Measurements from ENCODE around the gene BFSP2. TPM values are rescaled to one million over a fixed set of nuclear protein-coding genes. Genes with fewer than 3 reads are reported as not detected.
A peak's percentile ranks its signal among the peaks of the same experiment; 100 is the strongest.
"Not testable (repeated sequence)": the region's sequence is repeated elsewhere in the genome, so short reads cannot be mapped to it uniquely, and the experiment has no call there.

The BFSP2 gene
- total and polyA plus RNA-seq, 2 experiments from 2014 or later = not detected

DNA sequence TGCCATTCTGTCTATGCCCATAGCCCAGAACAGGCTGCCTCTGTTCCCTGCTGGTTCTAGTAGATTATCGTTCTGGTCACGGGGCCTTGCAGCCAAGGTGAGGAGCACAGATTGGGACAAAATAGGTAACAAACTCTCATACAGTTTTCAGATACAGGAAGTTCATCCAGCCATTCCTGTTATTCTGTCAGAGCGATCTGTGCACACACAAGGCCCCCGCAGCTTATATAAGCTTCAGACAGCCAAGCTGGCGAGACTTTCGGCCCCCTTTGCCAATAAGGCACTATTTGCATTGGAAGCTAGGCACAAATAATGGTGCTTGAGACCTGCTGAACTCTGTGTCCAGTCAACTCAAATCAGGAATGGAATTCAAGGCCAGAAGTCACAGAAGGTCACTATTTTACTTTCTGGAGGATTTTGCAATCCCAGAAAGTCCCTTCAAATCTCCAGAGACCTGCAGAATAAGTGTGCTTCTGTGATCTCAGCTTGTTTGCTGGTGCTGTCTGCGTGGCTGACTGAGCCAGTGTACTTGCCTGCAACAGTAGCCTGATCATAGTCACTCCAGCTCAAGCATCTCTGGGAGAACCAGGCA, 69.4 kb downstream of the BFSP2 start:
- Histone ChIP-seq H3K4me2 (ENCODE audit: unreplicated experiment) (no peak overlapping the region), H3K4me3 (no peak overlapping the region), H3K4me1 (ENCODE audit: insufficient read depth) (no peaks in the 10 kb centered on the region), H2AFZ (no peak overlapping the region), H3K79me2 (ENCODE audit: insufficient read depth) (no peaks in the 10 kb centered on the region), H3K27ac (no peak overlapping the region), H3K36me3 (ENCODE audit: low read depth) (no peaks in the 10 kb centered on the region), H3K27me3 (replicated peaks; ENCODE audit: insufficient read depth) (no peaks in the 10 kb centered on the region), H3F3A (ENCODE audit: insufficient read depth) (no peaks in the 10 kb centered on the region), H3K9me2 (ENCODE audit: insufficient read depth) (no peaks in the 10 kb centered on the region), H3K9me3 (ENCODE audit: low read depth) (no peaks in the 10 kb centered on the region), H4K20me1 (ENCODE audit: insufficient read depth) (no peaks in the 10 kb centered on the region), H3K9ac (no peak overlapping the region)
- in situ Hi-C loops (cut with MboI) = loop anchor here (25.0 kb wide), 1 partner anchor 343 kb away; the partner anchor contains the start of gene SRPRB
- TF ChIP-seq EZH2phosphoT487 (IDR thresholded peaks at IDR 0.05; ENCODE audit: insufficient read depth, low read depth) (no peak), EZH2 (IDR thresholded peaks at IDR 0.05; ENCODE audit: insufficient read depth, poor library complexity, severe bottlenecking) (no peak)
- DNase-seq = peak; percentile 34
- 70 to 72% methylated on average over 7 of the region's 7 CpGs for WGBS, 2 experiments (ENCODE audit: low coverage in 1 of 2, low lambda C conversion rate in 2 of 2, missing lambda C conversion rate in 2 of 2)

DNA sequence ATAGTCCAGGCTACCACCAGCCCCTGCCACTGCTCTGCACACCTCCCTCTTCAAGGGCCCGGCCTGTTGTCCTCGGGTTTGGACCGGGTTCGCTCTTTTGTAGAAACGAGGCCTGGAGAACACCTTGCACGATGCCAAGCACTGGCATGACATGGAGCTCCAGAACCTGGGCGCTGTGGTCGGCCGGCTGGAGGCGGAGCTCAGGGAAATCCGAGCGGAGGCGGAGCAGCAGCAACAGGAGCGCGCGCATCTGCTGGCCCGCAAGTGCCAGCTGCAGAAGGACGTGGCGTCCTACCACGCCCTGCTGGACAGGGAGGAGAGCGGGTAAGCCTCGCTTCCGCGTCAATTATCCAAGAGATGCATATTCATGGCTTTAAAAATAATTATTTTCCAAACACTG, 72.4 kb downstream of the BFSP2 start:
- peaks cover 4% of the 10 kb centered on the region; the same call in 1 of the 2 replicates for H3F3A ChIP-seq (ENCODE audit: insufficient read depth)
- DNase-seq = no peak
- no peak overlapping the region for H3K4me2 ChIP-seq (ENCODE audit: unreplicated experiment)
- H4K20me1 ChIP-seq (ENCODE audit: insufficient read depth) = no peaks in the 10 kb centered on the region
- no peak overlapping the region for H3K4me3 ChIP-seq
- H3K27me3 ChIP-seq (replicated peaks; ENCODE audit: insufficient read depth) = no peaks in the 10 kb centered on the region
- WGBS, 2 experiments (ENCODE audit: low coverage in 1 of 2, low lambda C conversion rate in 2 of 2, missing lambda C conversion rate in 2 of 2) = 89% methylated on average over 24 of the region's 24 CpGs
- no peak overlapping the region for H2AFZ ChIP-seq
- TF ChIP-seq EZH2phosphoT487 (IDR thresholded peaks at IDR 0.05; ENCODE audit: insufficient read depth, low read depth) = no peak
- no peak for TF ChIP-seq EZH2 (IDR thresholded peaks at IDR 0.05; ENCODE audit: insufficient read depth, poor library complexity, severe bottlenecking)
- no peaks in the 10 kb centered on the region for H3K9me3 ChIP-seq (ENCODE audit: low read depth)
- H3K9me2 ChIP-seq (ENCODE audit: insufficient read depth) = no peaks in the 10 kb centered on the region
- H3K9ac ChIP-seq = no peak overlapping the region
- in situ Hi-C loops (cut with MboI) = loop anchor here (25.0 kb wide), 1 partner anchor 340 kb away; the partner anchor contains the start of gene SRPRB
- no peaks in the 10 kb centered on the region for H3K4me1 ChIP-seq (ENCODE audit: insufficient read depth)
- no peak overlapping the region for H3K27ac ChIP-seq
- no peaks in the 10 kb centered on the region for H3K36me3 ChIP-seq (ENCODE audit: low read depth)
- H3K79me2 ChIP-seq (ENCODE audit: insufficient read depth) = no peaks in the 10 kb centered on the region

DNA sequence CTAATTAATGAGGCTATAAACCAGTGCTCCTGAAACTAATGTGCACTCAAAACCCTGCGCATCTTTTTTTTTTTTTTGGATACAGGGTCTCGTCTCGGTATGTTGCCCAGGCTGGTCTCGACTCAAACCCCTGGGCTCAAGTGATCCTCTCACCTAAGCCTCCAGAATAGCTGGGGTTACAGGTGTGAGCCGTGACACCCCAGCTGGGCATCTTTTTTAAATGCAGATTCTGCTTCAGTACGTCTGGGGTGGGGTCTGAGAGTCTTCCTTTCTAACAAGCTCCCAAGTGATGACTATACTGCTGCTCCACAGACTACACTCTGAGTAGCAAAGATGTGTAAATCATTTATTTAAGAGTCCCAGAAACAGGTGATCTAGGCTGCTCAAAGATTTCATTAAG, 73.0 kb downstream of the BFSP2 start:
- no peak for DNase-seq
- no peaks in the 10 kb centered on the region for H3K27me3 ChIP-seq (replicated peaks; ENCODE audit: insufficient read depth)
- in situ Hi-C loops (cut with MboI) = loop anchor here (25.0 kb wide), 1 partner anchor 339 kb away; the partner anchor contains the start of gene SRPRB
- no peaks in the 10 kb centered on the region for H3K4me1 ChIP-seq (ENCODE audit: insufficient read depth)
- peaks cover 4% of the 10 kb centered on the region; the same call in 1 of the 2 replicates for H3F3A ChIP-seq (ENCODE audit: insufficient read depth)
- H3K4me3 ChIP-seq = no peak overlapping the region
- WGBS, 2 experiments (ENCODE audit: low coverage in 1 of 2, low lambda C conversion rate in 2 of 2, missing lambda C conversion rate in 2 of 2) = 86 to 88% methylated on average over 6 of the region's 6 CpGs
- no peaks in the 10 kb centered on the region for H3K79me2 ChIP-seq (ENCODE audit: insufficient read depth)
- TF ChIP-seq EZH2 (IDR thresholded peaks at IDR 0.05; ENCODE audit: insufficient read depth, poor library complexity, severe bottlenecking) = no peak
- TF ChIP-seq EZH2phosphoT487 (IDR thresholded peaks at IDR 0.05; ENCODE audit: insufficient read depth, low read depth) = no peak
- no peak overlapping the region for H3K9ac ChIP-seq
- no peaks in the 10 kb centered on the region for H3K9me2 ChIP-seq (ENCODE audit: insufficient read depth)
- no peaks in the 10 kb centered on the region for H4K20me1 ChIP-seq (ENCODE audit: insufficient read depth)
- no peaks in the 10 kb centered on the region for H3K36me3 ChIP-seq (ENCODE audit: low read depth)
- no peaks in the 10 kb centered on the region for H3K9me3 ChIP-seq (ENCODE audit: low read depth)
- H2AFZ ChIP-seq = no peak overlapping the region
- no peak overlapping the region for H3K27ac ChIP-seq
- H3K4me2 ChIP-seq (ENCODE audit: unreplicated experiment) = no peak overlapping the region

DNA sequence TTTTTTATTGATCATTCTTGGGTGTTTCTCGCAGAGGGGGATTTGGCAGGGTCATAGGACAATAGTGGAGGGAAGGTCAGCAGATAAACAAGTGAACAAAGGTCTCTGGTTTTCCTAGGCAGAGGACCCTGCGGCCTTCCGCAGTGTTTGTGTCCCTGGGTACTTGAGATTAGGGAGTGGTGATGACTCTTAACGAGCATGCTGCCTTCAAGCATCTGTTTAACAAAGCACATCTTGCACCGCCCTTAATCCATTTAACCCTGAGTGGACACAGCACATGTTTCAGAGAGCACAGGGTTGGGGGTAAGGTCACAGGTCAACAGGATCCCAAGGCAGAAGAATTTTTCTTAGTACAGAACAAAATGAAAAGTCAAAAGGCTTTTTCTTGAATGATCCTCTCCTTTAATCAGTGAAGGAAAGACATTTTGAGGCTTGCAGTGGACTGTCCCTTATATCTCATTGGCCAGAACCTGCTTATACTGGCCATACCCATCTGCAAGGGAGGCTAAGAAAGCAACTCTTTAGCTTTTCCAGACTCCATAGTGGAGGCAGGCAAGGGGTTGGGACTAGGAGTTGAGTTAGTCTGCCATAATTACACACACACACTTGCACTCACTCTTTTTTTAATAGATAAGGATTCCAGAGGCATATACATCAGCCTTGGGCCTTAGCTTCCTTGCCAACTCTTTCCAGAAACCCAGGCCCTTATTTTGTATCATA, 73.8 kb downstream of the BFSP2 start:
- not testable (repeated sequence) for H3K9me2 ChIP-seq (ENCODE audit: insufficient read depth); H3K9me3 ChIP-seq (ENCODE audit: low read depth); H3K27me3 ChIP-seq (replicated peaks; ENCODE audit: insufficient read depth); H3F3A ChIP-seq (ENCODE audit: insufficient read depth); H3K27ac ChIP-seq; H3K79me2 ChIP-seq (ENCODE audit: insufficient read depth); H3K4me2 ChIP-seq (ENCODE audit: unreplicated experiment); DNase-seq; H4K20me1 ChIP-seq (ENCODE audit: insufficient read depth); H3K36me3 ChIP-seq (ENCODE audit: low read depth); H3K4me1 ChIP-seq (ENCODE audit: insufficient read depth); H3K4me3 ChIP-seq; H3K9ac ChIP-seq
- in situ Hi-C loops (cut with MboI) = loop anchor here (25.0 kb wide), 1 partner anchor 339 kb away; the partner anchor contains the start of gene SRPRB
- WGBS, 2 experiments (ENCODE audit: low coverage in 1 of 2, low lambda C conversion rate in 2 of 2, missing lambda C conversion rate in 2 of 2) = 9% methylated on average over 1 of the region's 5 CpGs; no CpG with 5 or more reads in 1 of the 2 experiments
- peak overlapping the region; percentile 52 for H2AFZ ChIP-seq

Data from GM23248 (cell line).